Fibroblast of villous mesenchyme (primary cell): ENCODE measurements around the gene CLMN. TPM values are rescaled to one million over a fixed set of nuclear protein-coding genes. Genes with fewer than 3 reads are reported as not detected.

ENCODE experiments used
- DNase-seq: peaks from one replicate; pipeline ENCODE4 v3.0.0-alpha.2; 2010; ENCODE audit warnings: low read depth
- H3K4me3 ChIP-seq: 2 replicates; pipeline ENCODE4 v1.5.1; 2011; ENCODE audit warnings: low read depth, mild to moderate bottlenecking, low read length
- CTCF ChIP-seq: IDR thresholded peaks from 2 replicates; pipeline ENCODE4 v1.5.1; 2012; ENCODE audit warnings: low read depth, mild to moderate bottlenecking, low read length; ENCODE audit not compliant: insufficient read depth
- total RNA-seq: library from RNA; depleted of rRNA; stranded (reverse); fragments of >200 nt; gene quantifications from 2 replicates; pipeline ENCODE4 v1.2.3, GENCODE V29; 2012

The CLMN gene
- total RNA-seq, 1 donor, result 0.43 TPM

- no peak for TF ChIP-seq CTCF
- no peak overlapping the region for H3K4me3 ChIP-seq
- no peak for DNase-seq
These were observed 3.7 kb upstream of the CLMN start for GRCh38 chr14:95323361-95323760.

- no peak overlapping the region for H3K4me3 ChIP-seq
- TF ChIP-seq CTCF, result no peak
- peak; percentile 14 for DNase-seq
These were observed 2.9 kb upstream of the CLMN start for GRCh38 chr14:95322651-95323050.

DNA sequence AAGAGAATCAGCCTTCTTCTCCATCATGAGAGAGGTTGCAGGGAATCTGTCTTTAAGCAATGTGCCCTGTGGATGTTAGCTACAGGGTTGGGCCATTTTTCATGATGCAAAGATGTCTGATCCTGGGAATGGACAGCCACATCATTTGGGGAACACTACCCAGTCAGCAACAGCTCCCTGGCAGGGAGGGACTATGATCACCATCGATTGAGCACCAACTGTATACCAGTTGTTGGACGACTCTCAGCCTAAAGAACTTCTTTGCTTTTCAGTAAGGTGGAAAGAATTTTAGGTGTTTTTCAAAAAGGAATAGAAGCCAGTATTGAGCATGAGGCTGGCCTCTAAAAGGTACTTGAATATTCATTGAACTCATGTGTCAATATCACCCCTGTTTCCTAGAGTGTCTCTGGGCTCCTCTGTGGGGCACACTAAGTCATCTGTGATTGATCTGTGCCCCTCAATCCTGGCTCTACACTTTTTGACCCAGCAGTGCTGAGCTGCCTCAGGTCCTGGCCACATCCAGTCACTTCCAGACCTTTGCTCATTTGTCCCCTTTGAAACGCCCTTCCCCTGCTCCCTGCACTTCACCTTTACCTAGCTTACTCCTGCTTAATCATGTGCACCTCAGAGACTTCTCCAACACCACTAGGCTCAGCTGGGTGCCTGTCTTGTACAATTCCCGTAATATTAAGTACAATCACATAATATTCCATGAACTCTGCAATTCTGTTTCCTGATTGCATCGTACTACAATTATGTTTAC is 2.2 kb upstream of the CLMN start:
- no peak for TF ChIP-seq CTCF
- DNase-seq, result no peak
- H3K4me3 ChIP-seq, result no peak overlapping the region

DNA sequence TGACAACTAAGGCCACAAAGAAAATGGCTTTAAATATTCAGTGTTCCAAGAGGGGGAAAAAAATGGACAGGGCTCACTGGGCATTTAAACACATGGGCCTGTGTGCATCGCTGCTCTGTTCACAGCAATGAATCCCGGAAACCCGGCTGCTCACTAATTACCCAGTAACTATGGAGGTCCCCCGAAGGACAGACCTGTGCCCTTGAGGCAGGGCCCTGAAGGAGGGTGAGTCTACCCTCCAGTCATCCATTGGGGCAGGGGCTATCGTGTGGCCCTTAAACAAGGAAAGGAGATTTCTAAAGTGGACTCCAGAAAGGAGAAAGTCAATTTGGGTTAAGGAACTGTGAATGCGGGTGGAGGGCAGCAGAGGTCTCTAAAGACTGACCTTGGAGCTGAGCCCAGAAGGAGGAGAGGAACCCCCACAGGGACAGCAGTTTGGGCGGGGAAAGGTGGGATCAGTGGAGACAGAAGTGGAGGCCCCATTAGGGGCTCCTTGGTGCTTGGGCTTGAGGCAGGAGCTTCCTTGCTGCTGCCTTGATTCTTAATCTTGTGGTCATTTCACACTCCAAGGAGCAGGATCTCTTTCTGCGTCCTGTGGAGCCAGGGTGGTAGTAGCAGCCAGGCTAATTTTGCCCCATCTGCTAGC is 1.4 kb upstream of the CLMN start:
- TF ChIP-seq CTCF, result no peak
- DNase-seq, result no peak
- no peak overlapping the region for H3K4me3 ChIP-seq

GRCh38 chr14:95320078-95320895 is 579 bp upstream of the CLMN start:
- H3K4me3 ChIP-seq, result peak overlapping the region; percentile 50
- no peak for DNase-seq
- no peak for TF ChIP-seq CTCF

- no peak for DNase-seq
- no peak for TF ChIP-seq CTCF
- peak overlapping the region; percentile 53 for H3K4me3 ChIP-seq
These were observed 1.1 kb downstream of the CLMN start for GRCh38 chr14:95318399-95319311.
